ENCODE results near the gene CEACAM19.
"Not testable (repeated sequence)": the region's sequence is repeated elsewhere in the genome, so short reads cannot be mapped to it uniquely, and the experiment has no call there.

CEACAM19 gene

DNA sequence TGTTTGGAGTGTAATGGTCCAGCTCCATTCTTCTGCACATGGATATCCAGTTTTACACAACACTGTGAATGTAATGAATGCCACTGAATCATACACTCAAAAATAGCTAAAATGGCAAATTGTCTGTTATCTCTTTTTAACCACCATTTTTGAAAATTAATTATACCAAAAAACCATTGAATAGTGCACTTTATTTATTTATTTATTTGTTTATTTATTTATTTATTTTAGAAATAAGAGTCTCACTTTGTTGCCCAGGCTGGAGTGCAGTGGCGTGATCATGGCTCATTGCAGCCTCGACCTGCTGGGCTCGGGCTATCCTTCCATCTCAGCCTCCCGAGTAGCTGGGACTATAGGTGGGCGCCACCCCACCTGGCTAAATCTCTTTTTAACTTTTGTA, 7.3 kb upstream of the CEACAM19 start:
- in situ Hi-C loops (cut with MboI; ENCODE audit: low sequenced_read_pairs, unreplicated experiment), result no loop called here
- TF ChIP-seq, protein P1, sequence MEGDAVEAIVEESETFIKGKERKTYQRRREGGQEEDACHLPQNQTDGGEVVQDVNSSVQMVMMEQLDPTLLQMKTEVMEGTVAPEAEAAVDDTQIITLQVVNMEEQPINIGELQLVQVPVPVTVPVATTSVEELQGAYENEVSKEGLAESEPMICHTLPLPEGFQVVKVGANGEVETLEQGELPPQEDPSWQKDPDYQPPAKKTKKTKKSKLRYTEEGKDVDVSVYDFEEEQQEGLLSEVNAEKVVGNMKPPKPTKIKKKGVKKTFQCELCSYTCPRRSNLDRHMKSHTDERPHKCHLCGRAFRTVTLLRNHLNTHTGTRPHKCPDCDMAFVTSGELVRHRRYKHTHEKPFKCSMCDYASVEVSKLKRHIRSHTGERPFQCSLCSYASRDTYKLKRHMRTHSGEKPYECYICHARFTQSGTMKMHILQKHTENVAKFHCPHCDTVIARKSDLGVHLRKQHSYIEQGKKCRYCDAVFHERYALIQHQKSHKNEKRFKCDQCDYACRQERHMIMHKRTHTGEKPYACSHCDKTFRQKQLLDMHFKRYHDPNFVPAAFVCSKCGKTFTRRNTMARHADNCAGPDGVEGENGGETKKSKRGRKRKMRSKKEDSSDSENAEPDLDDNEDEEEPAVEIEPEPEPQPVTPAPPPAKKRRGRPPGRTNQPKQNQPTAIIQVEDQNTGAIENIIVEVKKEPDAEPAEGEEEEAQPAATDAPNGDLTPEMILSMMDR (IDR thresholded peaks at IDR 0.05; ENCODE audit: borderline replicate concordance, control extremely low read depth, extremely low read depth, insufficient read depth, missing control alignments), result no peak
- DNase-seq (ENCODE audit: low spot score), result no peak

DNA sequence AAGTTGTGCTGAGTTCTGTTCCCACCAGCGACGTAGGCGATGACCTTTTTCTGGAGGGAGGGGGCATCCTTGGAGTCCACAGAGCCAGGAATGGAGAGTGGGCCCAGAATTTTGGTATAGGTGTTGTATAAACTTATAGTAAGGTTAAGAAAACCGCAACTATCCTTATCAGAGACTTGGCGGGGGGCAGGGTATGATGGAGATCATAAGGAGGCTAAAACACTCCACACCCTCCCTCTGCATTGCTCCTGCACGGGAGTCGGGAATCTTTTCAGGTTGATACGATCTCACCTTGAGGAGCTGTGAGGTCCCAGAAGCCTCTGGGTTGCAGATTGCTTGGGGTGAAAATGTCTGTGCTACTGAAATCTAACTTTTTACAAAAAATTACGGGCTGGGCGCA, 6.3 kb upstream of the CEACAM19 start:
- TF ChIP-seq, protein P1 (IDR thresholded peaks at IDR 0.05; ENCODE audit: borderline replicate concordance, control extremely low read depth, extremely low read depth, insufficient read depth, missing control alignments), result no peak

DNA sequence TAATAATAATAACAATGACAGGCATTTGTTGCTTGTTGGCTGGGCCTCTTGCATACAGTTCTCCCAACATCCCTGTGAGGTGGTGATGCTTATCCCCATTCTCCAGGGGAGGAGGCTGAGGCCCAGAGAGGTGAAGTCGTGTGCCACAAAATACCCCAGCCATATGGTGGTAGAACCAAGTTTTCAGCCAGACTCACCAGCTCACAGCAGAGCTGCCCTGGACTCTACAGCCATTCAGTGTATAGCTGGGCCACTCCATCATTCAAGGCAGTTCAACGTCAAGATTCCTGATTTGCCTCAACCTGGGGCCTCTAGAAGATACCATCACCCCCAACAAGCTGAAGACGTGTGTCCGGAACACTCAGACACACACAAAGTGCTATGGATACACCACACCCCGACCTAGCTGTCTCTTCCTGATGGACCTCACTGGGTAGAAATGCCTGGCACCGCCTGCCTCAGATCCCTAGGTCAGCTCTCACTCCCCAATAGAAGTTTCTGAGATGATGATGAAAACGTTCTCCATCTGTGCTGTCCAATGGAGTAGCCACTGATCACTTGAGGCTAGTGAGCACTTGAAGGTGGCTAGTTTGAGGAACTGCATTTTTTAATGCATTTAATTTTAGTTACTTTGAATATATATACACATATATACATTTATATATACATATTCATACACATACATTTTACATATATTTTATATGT, 4.3 kb upstream of the CEACAM19 start:
- DNase-seq (ENCODE audit: low spot score), result no peak
- in situ Hi-C loops (cut with MboI; ENCODE audit: low sequenced_read_pairs, unreplicated experiment), result no loop called here
- TF ChIP-seq, protein P1 (IDR thresholded peaks at IDR 0.05; ENCODE audit: borderline replicate concordance, control extremely low read depth, extremely low read depth, insufficient read depth, missing control alignments), result no peak

More for the DNA sequence above, 6.3 kb upstream of the CEACAM19 start:
- in situ Hi-C loops (cut with MboI; ENCODE audit: low sequenced_read_pairs, unreplicated experiment), result no loop called here
- DNase-seq (ENCODE audit: low spot score), result no peak

DNA sequence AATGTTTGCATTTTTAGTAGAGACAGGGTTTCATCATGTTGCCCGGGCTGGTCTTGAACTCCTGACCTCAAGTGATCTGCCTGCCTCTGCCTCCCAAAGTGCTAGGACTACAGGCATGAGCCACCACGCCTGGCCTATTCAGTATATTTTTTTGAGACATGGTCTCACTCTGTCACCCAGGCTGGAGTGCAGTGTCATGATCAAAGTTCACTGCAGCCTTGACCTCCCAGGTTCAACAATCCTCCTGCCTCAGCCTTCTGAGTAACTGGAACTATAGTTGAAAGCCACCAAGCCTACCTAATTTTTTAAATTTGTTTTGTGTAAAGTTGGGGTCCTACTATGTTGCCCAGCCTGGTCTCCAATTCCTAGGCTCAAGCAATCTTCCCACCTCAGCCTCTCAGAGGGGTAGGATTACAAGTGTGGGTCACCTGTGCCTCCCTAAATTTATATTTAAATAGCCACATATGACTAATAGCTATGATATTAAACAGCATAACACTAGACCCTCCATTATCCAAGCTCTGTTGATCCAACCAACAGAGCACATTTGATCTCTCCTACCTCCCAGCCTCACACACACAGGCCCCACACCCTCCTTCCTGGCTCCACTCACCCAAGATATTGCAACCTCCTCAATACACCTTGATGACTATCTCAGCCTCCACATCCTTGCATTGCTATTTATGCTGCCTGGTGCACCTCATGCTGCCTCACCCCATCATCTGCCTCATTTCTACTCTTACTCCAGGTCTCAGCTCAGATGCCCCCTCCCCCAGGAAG, 2.1 kb upstream of the CEACAM19 start:
- no peak for DNase-seq (ENCODE audit: low spot score)
- TF ChIP-seq, protein P1 (IDR thresholded peaks at IDR 0.05; ENCODE audit: borderline replicate concordance, control extremely low read depth, extremely low read depth, insufficient read depth, missing control alignments), result no peak
- in situ Hi-C loops (cut with MboI; ENCODE audit: low sequenced_read_pairs, unreplicated experiment), result no loop called here

DNA sequence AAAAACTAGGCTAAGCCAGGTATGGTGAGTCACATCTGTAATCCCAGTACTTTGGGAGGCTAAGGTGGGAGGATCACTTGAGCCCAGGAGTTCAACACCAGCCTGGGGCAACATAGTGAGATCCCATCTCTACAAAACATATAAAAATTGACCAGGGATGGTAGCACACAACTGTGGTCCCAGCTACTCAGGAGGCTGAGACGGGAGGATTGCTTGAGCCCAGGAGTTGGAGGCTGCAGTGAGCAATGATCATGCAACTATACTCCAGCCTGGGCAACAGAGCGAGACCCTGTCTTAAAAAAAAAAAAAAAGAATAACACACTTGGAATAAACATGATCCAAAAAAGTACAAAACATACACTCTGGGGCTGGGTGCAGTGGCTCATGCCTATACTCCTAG, 1.3 kb upstream of the CEACAM19 start:
- DNase-seq (ENCODE audit: low spot score); in situ Hi-C loops (cut with MboI; ENCODE audit: low sequenced_read_pairs, unreplicated experiment): not testable (repeated sequence)

DNA sequence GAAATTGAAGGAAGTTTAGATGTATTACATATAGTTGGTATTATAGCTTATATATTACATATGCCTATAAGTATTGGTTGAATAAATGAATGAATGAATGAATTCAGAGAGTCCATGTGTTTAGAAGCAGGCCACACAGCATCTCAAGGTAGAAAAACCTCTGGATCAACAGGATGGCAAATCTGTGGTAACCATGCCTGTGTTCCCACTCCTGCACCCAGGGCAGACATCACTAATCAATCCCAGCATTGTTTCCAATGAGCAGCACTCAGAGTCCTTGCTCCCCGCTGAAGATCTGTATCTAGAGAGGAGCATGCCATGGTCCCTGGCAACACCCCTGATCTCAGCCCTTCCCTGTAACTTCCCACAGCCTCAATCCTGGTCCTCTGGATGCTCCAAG, 944 bp downstream of the CEACAM19 start:
- in situ Hi-C loops (cut with MboI; ENCODE audit: low sequenced_read_pairs, unreplicated experiment), result no loop called here
- TF ChIP-seq, protein P1 (IDR thresholded peaks at IDR 0.05; ENCODE audit: borderline replicate concordance, control extremely low read depth, extremely low read depth, insufficient read depth, missing control alignments), result no peak
- DNase-seq (ENCODE audit: low spot score), result no peak

DNA sequence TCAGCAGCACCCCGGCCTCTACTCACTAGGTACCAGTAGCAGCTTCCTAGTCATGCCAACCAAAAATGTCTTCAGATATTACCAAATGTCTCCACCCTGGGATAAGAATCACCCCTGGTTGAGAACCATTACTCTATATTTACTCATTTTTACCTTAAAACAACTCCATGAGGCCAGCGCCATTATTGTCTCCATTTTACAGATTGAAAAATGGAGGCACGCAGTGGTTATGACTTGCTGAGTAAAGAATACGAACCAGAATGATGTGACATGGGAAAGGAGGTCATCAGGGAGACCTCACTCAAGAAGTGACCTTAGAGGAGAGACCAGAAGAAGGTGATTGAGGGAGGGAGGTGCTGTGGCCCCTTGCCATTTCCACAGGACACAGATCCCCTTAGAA, 2.2 kb downstream of the CEACAM19 start:
- in situ Hi-C loops (cut with MboI; ENCODE audit: low sequenced_read_pairs, unreplicated experiment), result no loop called here
- TF ChIP-seq, protein P1 (IDR thresholded peaks at IDR 0.05; ENCODE audit: borderline replicate concordance, control extremely low read depth, extremely low read depth, insufficient read depth, missing control alignments), result no peak
- no peak for DNase-seq (ENCODE audit: low spot score)
